Neuronal stem cell (in vitro differentiated cells): ENCODE measurements around the gene FMN1.

Source experiments
- DNase-seq: peaks from one replicate; pipeline ENCODE4 v3.0.0-alpha.2; 2013; ENCODE audit warnings: low spot score
- H2AFZ ChIP-seq: one replicate; pipeline ENCODE4 v1.6.1; 2013; ENCODE audit warnings: mild to moderate bottlenecking, low read length, inconsistent platforms
- H2AK5ac ChIP-seq: 2 replicates; pipeline ENCODE4 v1.6.1; 2013; ENCODE audit warnings: low read depth, mild to moderate bottlenecking, inconsistent platforms, low read length, moderate library complexity, mixed read lengths
- H2BK120ac ChIP-seq: 2 replicates; pipeline ENCODE4 v1.6.1; 2013; ENCODE audit warnings: low read depth, mild to moderate bottlenecking, inconsistent platforms, low read length, moderate library complexity, mixed read lengths
- H2BK12ac ChIP-seq: one replicate; pipeline ENCODE4 v1.6.1; 2013; ENCODE audit warnings: low read length, inconsistent platforms
- H2BK15ac ChIP-seq: 2 replicates; pipeline ENCODE4 v1.6.1; 2013; ENCODE audit warnings: mild to moderate bottlenecking, low read length, inconsistent platforms, mixed read lengths
- H2BK5ac ChIP-seq: one replicate; pipeline ENCODE4 v1.6.1; 2013; ENCODE audit warnings: inconsistent platforms, mild to moderate bottlenecking, low read length, moderate library complexity
- H3K14ac ChIP-seq: one replicate; pipeline ENCODE4 v1.6.1; 2013; ENCODE audit warnings: low read length, inconsistent platforms
- H3K18ac ChIP-seq: 2 replicates; pipeline ENCODE4 v1.6.1; 2013; ENCODE audit warnings: low read length, inconsistent platforms
- H3K23ac ChIP-seq: 2 replicates; pipeline ENCODE4 v1.6.1; 2013; ENCODE audit warnings: low read depth, mild to moderate bottlenecking, mixed read lengths, low read length, inconsistent platforms; ENCODE audit not compliant: poor library complexity
- H3K27ac ChIP-seq: replicated peaks from 3 replicates; pipeline ENCODE4 v1.5.1; 2013; ENCODE audit warnings: low read length, inconsistent platforms
- H3K27me3 ChIP-seq, 3 experiments: 2 replicates each; pipeline ENCODE4 v1.6.1; 2013; ENCODE audit warnings: low read length in 3 of 3, mild to moderate bottlenecking in 2 of 3, inconsistent platforms in 1 of 3, low read depth in 1 of 3, mixed read lengths in 1 of 3, moderate library complexity in 1 of 3; ENCODE audit not compliant: control insufficient read depth in 3 of 3, insufficient read depth in 3 of 3
- H3K36me3 ChIP-seq, 2 donors: replicated peaks in 1 of 2; 2 replicates each; pipeline ENCODE4 v1.6.1; 2013; ENCODE audit warnings: low read length in 2 of 2; ENCODE audit not compliant: control insufficient read depth in 2 of 2, insufficient read depth in 2 of 2
- H3K4ac ChIP-seq: 2 replicates; pipeline ENCODE4 v1.6.1; 2013; ENCODE audit warnings: inconsistent platforms, mild to moderate bottlenecking, low read length, moderate library complexity
- H3K4me1 ChIP-seq, 2 donors: 1 replicate in 1 of 2; 2 replicates in 1 of 2; pipeline ENCODE4 v1.6.1; 2013; ENCODE audit warnings: low read length in 2 of 2, low read depth in 1 of 2; ENCODE audit not compliant: control insufficient read depth in 2 of 2, insufficient read depth in 1 of 2
- H3K4me2 ChIP-seq: one replicate; pipeline ENCODE4 v1.6.1; 2013; ENCODE audit warnings: mild to moderate bottlenecking, low read length, inconsistent platforms; ENCODE audit not compliant: insufficient read depth, poor library complexity, severe bottlenecking
- H3K4me3 ChIP-seq, 2 donors: 2 replicates each; pipeline ENCODE4 v1.5.1; 2013; ENCODE audit warnings: low read length in 2 of 2, mild to moderate bottlenecking in 2 of 2, inconsistent platforms in 1 of 2, moderate library complexity in 1 of 2
- H3K79me1 ChIP-seq: one replicate; pipeline ENCODE4 v1.6.1; 2013; ENCODE audit warnings: low read depth, mild to moderate bottlenecking, inconsistent platforms, low read length, moderate library complexity
- H3K9ac ChIP-seq: one replicate; pipeline ENCODE4 v1.6.1; 2013; ENCODE audit warnings: mild to moderate bottlenecking, low read depth, low read length, inconsistent platforms; ENCODE audit not compliant: poor library complexity
- H3K9me3 ChIP-seq, 2 donors: replicated peaks in 1 of 2; 2 replicates each; pipeline versions ENCODE3 to v1.6.1; 2013; ENCODE audit warnings: low read length in 2 of 2, mild to moderate bottlenecking in 2 of 2, inconsistent platforms in 1 of 2, low read depth in 1 of 2, mixed read lengths in 1 of 2, moderate library complexity in 1 of 2; ENCODE audit not compliant: control insufficient read depth in 2 of 2, insufficient read depth in 1 of 2
- H4K8ac ChIP-seq: one replicate; pipeline ENCODE4 v1.6.1; 2013; ENCODE audit warnings: low read depth, mild to moderate bottlenecking, inconsistent platforms, low read length, moderate library complexity
- H4K91ac ChIP-seq: one replicate; pipeline ENCODE4 v1.6.1; 2013; ENCODE audit warnings: low read length, low read depth, mild to moderate bottlenecking, inconsistent platforms; ENCODE audit not compliant: poor library complexity
- WGBS, 2 donors: extraction: QIAGEN DNeasy Blood & Tissue Kit; methylation state at CpG; one replicate each; pipeline ENCODE4 v1.1.7; 2013; ENCODE audit warnings: missing lambda C conversion rate in 2 of 2, mixed read lengths in 1 of 2; ENCODE audit not compliant: insufficient read length in 2 of 2, insufficient replicate concordance in 1 of 2; ENCODE audit errors: extremely low coverage in 2 of 2; 5-methylcytosine and 5-hydroxymethylcytosine counted together

The FMN1 gene

GRCh38 chr15:33146051-33146450 is 48.5 kb downstream of the FMN1 start:
- Histone ChIP-seq H3K4me1 (no peaks in the 10 kb centered on the region), H3K36me3 (no peaks in the 10 kb centered on the region), H3K9ac (no peak overlapping the region), H3K4me3 (no peak overlapping the region), H3K23ac (no peak overlapping the region), H2BK5ac (no peak overlapping the region), H3K4me2 (no peak overlapping the region), H2AFZ (no peak overlapping the region), H3K79me1 (no peaks in the 10 kb centered on the region), H3K4ac (no peak overlapping the region), H2BK12ac (no peak overlapping the region), H3K27ac (no peak overlapping the region), H4K91ac (no peak overlapping the region), H2BK120ac (no peak overlapping the region), H2AK5ac (no peak overlapping the region), H3K27me3 (peaks cover 0 to 10% (median 0%) of the 10 kb centered on the region in 3 experiments), H3K9me3 (no peaks in the 10 kb centered on the region), H3K14ac (no peak overlapping the region), H2BK15ac (no peak overlapping the region), H3K18ac (no peak overlapping the region), H4K8ac (no peak overlapping the region)
- WGBS, 2 donors, result no CpG with 5 or more reads among the region's 7 CpGs
- no peak for DNase-seq

DNA sequence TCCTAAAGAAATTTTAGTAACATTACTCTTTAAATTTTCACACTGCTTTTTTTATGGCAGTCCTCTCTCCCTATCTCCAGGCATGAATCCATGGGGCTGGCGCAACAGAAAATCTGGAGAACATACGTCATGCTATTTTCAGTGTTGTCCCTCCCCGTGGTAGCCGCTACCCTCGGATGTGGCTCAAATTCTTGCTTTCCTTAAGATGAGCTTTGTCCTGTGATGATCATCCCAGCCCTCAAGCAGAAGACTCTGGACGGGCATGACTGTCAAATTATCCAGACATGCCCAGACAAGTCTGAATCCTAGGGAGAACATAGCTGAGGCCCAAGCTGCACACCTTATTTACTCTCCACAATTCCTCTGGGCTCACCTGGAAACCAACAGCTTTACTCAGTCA is 49.1 kb downstream of the FMN1 start:
- H3K4me1 ChIP-seq, result no peaks in the 10 kb centered on the region
- H3K23ac ChIP-seq, result no peak overlapping the region
- no peak overlapping the region for H2BK120ac ChIP-seq
- no peak overlapping the region for H2BK5ac ChIP-seq
- DNase-seq, result no peak
- no peaks in the 10 kb centered on the region for H3K36me3 ChIP-seq
- H2AFZ ChIP-seq, result peak overlapping the region; percentile 25
- no peak overlapping the region for H3K14ac ChIP-seq
- no peak overlapping the region for H2BK15ac ChIP-seq
- H3K4me3 ChIP-seq, result no peak overlapping the region
- no peak overlapping the region for H3K4ac ChIP-seq
- no CpG with 5 or more reads among the region's 6 CpGs for WGBS, 2 donors
- H4K91ac ChIP-seq, result no peak overlapping the region
- no peaks in the 10 kb centered on the region for H3K79me1 ChIP-seq
- no peak overlapping the region for H3K9ac ChIP-seq
- H2BK12ac ChIP-seq, result no peak overlapping the region
- H3K27ac ChIP-seq, result no peak overlapping the region
- peaks cover 0 to 4% (median 0%) of the 10 kb centered on the region in 3 experiments for H3K27me3 ChIP-seq
- H2AK5ac ChIP-seq, result no peak overlapping the region
- no peak overlapping the region for H4K8ac ChIP-seq
- H3K4me2 ChIP-seq, result no peak overlapping the region
- H3K9me3 ChIP-seq, result no peaks in the 10 kb centered on the region
- no peak overlapping the region for H3K18ac ChIP-seq

GRCh38 chr15:33142708-33143107 is 51.8 kb downstream of the FMN1 start:
- H3K9ac ChIP-seq, result no peak overlapping the region
- H4K8ac ChIP-seq, result no peak overlapping the region
- H3K4me1 ChIP-seq, result no peaks in the 10 kb centered on the region
- H4K91ac ChIP-seq, result no peak overlapping the region
- DNase-seq, result no peak
- H3K27me3 ChIP-seq, result no peaks in the 10 kb centered on the region
- no peak overlapping the region for H2BK5ac ChIP-seq
- no peak overlapping the region for H3K4ac ChIP-seq
- no peak overlapping the region for H2BK12ac ChIP-seq
- no peaks in the 10 kb centered on the region for H3K9me3 ChIP-seq
- no peak overlapping the region for H3K23ac ChIP-seq
- no peak overlapping the region for H2AK5ac ChIP-seq
- no peak overlapping the region for H3K4me2 ChIP-seq
- no peak overlapping the region for H2BK15ac ChIP-seq
- H3K36me3 ChIP-seq, result no peaks in the 10 kb centered on the region
- H3K79me1 ChIP-seq, result no peaks in the 10 kb centered on the region
- no peak overlapping the region for H2BK120ac ChIP-seq
- no peak overlapping the region for H3K18ac ChIP-seq
- WGBS, 2 donors, result no CpG with 5 or more reads among the region's 2 CpGs
- H3K14ac ChIP-seq, result no peak overlapping the region
- H3K4me3 ChIP-seq, result no peak overlapping the region
- H2AFZ ChIP-seq, result no peak overlapping the region
- H3K27ac ChIP-seq, result no peak overlapping the region

DNA sequence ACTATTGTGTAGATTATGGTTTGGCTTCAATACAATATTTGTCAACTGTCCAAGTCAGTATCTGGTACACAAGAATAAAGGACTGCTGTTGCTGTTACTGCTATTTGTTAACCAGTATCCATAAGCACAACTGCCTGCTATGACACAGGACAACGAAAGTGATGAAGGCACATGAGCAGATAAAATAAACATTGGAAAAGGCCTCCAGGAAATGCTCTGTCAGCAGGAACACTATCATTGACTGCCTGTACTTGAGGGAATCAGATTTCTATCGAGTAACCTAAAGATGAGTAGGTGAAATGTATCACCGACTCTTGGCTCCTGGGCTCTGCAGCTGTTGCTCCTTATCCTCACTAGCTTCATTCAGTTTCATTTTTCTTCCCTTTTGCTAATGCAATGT is 56.5 kb downstream of the FMN1 start:
- WGBS, 2 donors, result no CpG with 5 or more reads among the region's 3 CpGs
- no peak overlapping the region for H2BK15ac ChIP-seq
- no peak overlapping the region for H2AK5ac ChIP-seq
- H4K91ac ChIP-seq, result no peak overlapping the region
- no peak for DNase-seq
- H2AFZ ChIP-seq, result no peak overlapping the region
- H3K27me3 ChIP-seq, result no peaks in the 10 kb centered on the region
- no peak overlapping the region for H4K8ac ChIP-seq
- no peak overlapping the region for H3K4me3 ChIP-seq
- H3K79me1 ChIP-seq, result no peaks in the 10 kb centered on the region
- no peak overlapping the region for H3K4ac ChIP-seq
- H3K18ac ChIP-seq, result no peak overlapping the region
- H3K4me1 ChIP-seq, result no peaks in the 10 kb centered on the region
- H3K4me2 ChIP-seq, result no peak overlapping the region
- H3K14ac ChIP-seq, result no peak overlapping the region
- H3K36me3 ChIP-seq, result no peaks in the 10 kb centered on the region
- no peak overlapping the region for H2BK120ac ChIP-seq
- no peak overlapping the region for H2BK5ac ChIP-seq
- no peak overlapping the region for H3K23ac ChIP-seq
- no peak overlapping the region for H2BK12ac ChIP-seq
- no peak overlapping the region for H3K27ac ChIP-seq
- H3K9ac ChIP-seq, result no peak overlapping the region
- no peaks in the 10 kb centered on the region for H3K9me3 ChIP-seq
